AG10803 (cell line): ENCODE measurements around the gene COL25A1.

ENCODE experiments used
- DNase-seq: peaks from one replicate; pipeline ENCODE4 v3.0.0; 2010; ENCODE audit warnings: low read depth
- H3K4me3 ChIP-seq: 2 replicates; pipeline ENCODE4 v1.5.1; 2011; ENCODE audit warnings: mild to moderate bottlenecking, low read length, control low read depth
- CTCF ChIP-seq: conservative IDR thresholded peaks from 2 replicates; pipeline ENCODE4 v1.5.1; 2011; ENCODE audit warnings: mild to moderate bottlenecking, low read length, control low read depth, inconsistent platforms

The COL25A1 gene

GRCh38 chr4:109302361-109303139 is at the start of gene COL25A1:
Gene COL25A1, minus strand, starts transcription at chr4:109302658.
- peak within 1 kb of the TSS; percentile 62 for H3K4me3 ChIP-seq
- DNase-seq, result peak; percentile 29

DNA sequence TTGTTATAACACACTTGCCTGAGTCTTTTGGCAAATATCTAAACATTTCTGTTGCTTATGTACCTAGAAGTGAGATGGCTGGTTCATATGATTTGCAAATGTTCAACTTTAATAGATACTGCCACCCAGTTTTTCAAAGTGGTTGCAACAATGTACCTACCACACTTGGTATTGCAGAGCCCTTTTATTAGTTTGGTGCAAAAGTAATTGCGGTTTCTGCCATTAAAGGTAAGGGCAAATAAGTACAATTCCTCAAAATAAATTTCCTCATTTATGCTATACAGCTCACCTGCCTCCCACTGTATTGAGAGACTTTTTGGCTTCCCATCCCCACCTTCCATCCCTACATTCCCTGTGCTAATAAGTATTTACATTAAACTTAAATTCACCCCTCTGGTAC is 47.7 kb upstream of the COL25A1 start:
- H3K4me3 ChIP-seq, result no peak overlapping the region
- no peak for TF ChIP-seq CTCF
- no peak for DNase-seq

More at GRCh38 chr4:109302361-109303139, at the start of gene COL25A1:
- TF ChIP-seq CTCF, result no peak

GRCh38 chr4:109334129-109335105 is 32.0 kb upstream of the COL25A1 start:
- no peak for TF ChIP-seq CTCF
- H3K4me3 ChIP-seq, result no peak overlapping the region
- DNase-seq, result no peak

GRCh38 chr4:109332926-109333464 is 30.5 kb upstream of the COL25A1 start:
- DNase-seq, result peak; percentile 8

GRCh38 chr4:109327641-109328040 is 25.2 kb upstream of the COL25A1 start:
- no peak for TF ChIP-seq CTCF
- DNase-seq, result no peak

More at GRCh38 chr4:109332926-109333464, 30.5 kb upstream of the COL25A1 start:
- no peak overlapping the region for H3K4me3 ChIP-seq
- TF ChIP-seq CTCF, result peak; percentile 31

DNA sequence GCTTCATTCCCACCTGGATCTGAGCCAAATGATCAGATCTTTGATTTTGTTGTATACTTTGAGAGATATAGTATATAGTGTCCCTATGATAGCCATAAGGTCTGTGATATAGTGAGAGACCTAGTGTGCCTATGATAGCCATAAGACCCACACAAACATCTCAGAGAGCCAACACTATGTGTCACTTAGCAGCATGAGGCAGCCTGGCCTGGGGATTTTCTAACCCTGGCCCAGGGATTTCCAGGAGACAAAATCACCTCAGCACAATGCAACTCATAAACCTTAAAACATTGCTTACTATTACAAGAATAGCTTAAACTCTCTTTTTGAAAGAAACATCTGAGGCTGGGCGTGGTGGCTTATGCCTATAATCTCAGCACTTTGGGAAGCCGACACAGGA is 23.2 kb upstream of the COL25A1 start:
- TF ChIP-seq CTCF, result no peak
- no peak for DNase-seq
- H3K4me3 ChIP-seq, result no peak overlapping the region

More at GRCh38 chr4:109327641-109328040, 25.2 kb upstream of the COL25A1 start:
- no peak overlapping the region for H3K4me3 ChIP-seq
